ENCODE results near the gene ADAMTS10.

DNA sequence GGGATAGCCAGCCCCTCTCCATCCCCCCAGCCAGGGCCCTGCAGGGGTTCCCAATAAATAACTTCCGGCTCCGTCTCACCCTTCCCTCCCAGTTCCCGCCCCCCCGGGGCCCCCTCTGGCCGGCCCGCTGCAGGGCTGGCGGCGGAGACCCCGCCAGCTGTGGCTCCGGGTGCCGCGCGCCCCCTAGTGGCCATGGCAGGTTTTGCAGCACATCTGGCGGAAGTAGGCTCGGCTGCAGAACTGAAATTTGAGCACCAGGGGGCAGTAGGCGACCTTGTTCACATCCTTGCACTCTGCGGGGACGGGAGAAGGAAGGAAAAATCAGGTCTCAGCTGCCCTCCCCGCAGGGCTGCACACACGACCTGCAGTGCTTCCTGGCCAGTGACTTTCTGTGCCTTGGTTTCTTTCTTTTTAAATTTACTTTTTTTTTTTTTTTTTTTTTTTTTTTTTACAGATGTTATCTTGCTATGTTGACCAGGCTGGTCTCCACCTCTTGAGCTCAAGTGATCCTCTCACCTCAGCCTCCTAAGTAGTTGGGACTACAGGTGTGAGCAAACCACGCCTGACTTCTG is 29.7 kb downstream of the ADAMTS10 start:
- TF ChIP-seq, protein P1, sequence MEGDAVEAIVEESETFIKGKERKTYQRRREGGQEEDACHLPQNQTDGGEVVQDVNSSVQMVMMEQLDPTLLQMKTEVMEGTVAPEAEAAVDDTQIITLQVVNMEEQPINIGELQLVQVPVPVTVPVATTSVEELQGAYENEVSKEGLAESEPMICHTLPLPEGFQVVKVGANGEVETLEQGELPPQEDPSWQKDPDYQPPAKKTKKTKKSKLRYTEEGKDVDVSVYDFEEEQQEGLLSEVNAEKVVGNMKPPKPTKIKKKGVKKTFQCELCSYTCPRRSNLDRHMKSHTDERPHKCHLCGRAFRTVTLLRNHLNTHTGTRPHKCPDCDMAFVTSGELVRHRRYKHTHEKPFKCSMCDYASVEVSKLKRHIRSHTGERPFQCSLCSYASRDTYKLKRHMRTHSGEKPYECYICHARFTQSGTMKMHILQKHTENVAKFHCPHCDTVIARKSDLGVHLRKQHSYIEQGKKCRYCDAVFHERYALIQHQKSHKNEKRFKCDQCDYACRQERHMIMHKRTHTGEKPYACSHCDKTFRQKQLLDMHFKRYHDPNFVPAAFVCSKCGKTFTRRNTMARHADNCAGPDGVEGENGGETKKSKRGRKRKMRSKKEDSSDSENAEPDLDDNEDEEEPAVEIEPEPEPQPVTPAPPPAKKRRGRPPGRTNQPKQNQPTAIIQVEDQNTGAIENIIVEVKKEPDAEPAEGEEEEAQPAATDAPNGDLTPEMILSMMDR (IDR thresholded peaks at IDR 0.05 in 2 of 3, conservative IDR thresholded peaks at IDR 0.05 in 1 of 3; ENCODE audit: borderline replicate concordance in 1 of 3, insufficient read depth in 1 of 3, low read depth in 2 of 3, low read length in 2 of 3) = peak; percentile 99 to 100 (median 100)
- TF ChIP-seq EGR1 (IDR thresholded peaks at IDR 0.05; ENCODE audit: low read depth) (no peak), SP1 (IDR thresholded peaks at IDR 0.05; ENCODE audit: low read depth) (no peak), POLR2AphosphoS5 (IDR thresholded peaks at IDR 0.05; ENCODE audit: low read depth, low read length) (no peak; the same call in 1 of the 2 replicates), EZH2 (IDR thresholded peaks at IDR 0.05) (no peak), EZH2phosphoT487 (IDR thresholded peaks at IDR 0.05; ENCODE audit: borderline replicate concordance) (no peak), POLR2A (IDR thresholded peaks at IDR 0.05; ENCODE audit: borderline replicate concordance, extremely low read depth, insufficient read depth, insufficient read length) (no peak), SIN3A (IDR thresholded peaks at IDR 0.05; ENCODE audit: low read depth) (no peak), ZNF274 (IDR thresholded peaks at IDR 0.05; ENCODE audit: low read depth, low read length) (no peak)
- TF ChIP-seq, protein P2, sequence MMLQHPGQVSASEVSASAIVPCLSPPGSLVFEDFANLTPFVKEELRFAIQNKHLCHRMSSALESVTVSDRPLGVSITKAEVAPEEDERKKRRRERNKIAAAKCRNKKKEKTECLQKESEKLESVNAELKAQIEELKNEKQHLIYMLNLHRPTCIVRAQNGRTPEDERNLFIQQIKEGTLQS (IDR thresholded peaks at IDR 0.05) = no peak
